ENCODE results near the gene RBFOX1.

RBFOX1 gene

DNA sequence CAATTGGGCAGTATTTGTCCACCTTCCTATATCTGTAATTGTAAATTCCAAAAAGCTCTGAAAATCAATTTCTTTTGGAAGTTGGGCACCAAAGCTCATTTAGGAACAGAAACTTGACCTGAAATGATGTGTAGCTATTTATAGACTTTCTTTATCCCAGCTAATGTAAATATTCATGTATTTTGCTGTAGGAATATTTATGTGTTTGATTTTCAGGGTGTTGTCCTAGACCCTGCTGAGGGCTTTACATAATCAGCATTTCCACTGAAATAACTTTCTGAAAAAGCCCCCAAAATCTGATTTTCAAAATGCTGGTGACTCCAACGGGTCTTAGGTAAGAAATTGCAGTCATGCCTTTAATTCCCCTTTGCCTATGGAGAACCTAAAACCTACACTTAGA, 4.1 kb downstream of the RBFOX1 start:
- H3K9me3 ChIP-seq (ENCODE audit: control insufficient read depth, low read length), result no peaks in the 10 kb centered on the region
- H3K36me3 ChIP-seq (ENCODE audit: control insufficient read depth, insufficient read depth, low read length), result no peaks in the 10 kb centered on the region
- no peak overlapping the region for H3K9ac ChIP-seq (ENCODE audit: low read length)
- no peaks in the 10 kb centered on the region for H3K4me1 ChIP-seq (ENCODE audit: control insufficient read depth, insufficient read depth, low read length)
- H3K4me3 ChIP-seq (ENCODE audit: low read length), result no peak overlapping the region
- H3K27me3 ChIP-seq (ENCODE audit: control insufficient read depth, insufficient read depth, low read length), result no peaks in the 10 kb centered on the region

DNA sequence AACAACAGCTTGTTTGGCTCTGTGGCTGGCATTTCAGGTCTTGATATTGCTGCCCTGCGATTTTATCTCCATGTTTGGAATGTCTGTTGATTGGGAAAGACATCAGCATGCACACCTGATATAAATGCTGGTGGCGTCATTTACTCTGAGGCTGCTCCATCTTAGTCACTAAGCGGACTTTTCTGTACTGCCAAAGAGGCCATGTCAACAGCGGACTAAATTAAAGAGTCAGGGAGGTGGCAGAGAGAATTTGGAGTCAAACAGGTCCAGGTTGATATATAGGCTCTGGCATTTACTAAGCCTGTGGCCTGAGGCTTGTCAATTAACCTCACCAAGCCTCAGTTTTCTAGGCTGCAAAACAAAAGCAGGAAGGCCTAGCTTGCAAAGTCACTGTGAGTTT, 6.2 kb downstream of the RBFOX1 start:
- H3K36me3 ChIP-seq (ENCODE audit: control insufficient read depth, insufficient read depth, low read length), result no peaks in the 10 kb centered on the region
- H3K4me3 ChIP-seq (ENCODE audit: low read length), result no peak overlapping the region
- no peaks in the 10 kb centered on the region for H3K9me3 ChIP-seq (ENCODE audit: control insufficient read depth, low read length)
- no peak overlapping the region for H3K9ac ChIP-seq (ENCODE audit: low read length)
- H3K27me3 ChIP-seq (ENCODE audit: control insufficient read depth, insufficient read depth, low read length), result no peaks in the 10 kb centered on the region
- no peaks in the 10 kb centered on the region for H3K4me1 ChIP-seq (ENCODE audit: control insufficient read depth, insufficient read depth, low read length)

DNA sequence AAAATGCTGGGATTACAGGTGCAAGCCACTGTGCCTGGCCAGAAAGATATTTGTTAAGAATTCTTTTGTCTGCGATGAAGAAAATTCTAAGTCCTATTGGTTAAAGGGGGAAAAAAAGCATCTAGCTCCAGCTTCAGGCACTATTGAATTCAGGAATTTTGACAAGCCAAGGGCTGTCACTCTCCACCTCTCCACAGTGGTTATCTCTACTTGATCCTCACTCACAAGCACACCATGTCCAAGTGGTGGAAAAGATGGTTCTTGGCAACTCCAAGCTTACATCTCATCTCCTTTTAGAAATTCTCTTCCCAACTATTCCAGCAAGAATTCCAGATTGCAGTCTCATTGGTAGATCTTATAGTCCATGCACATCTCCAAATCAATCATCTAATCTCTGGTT, 7.1 kb downstream of the RBFOX1 start:
- H3K9ac ChIP-seq (ENCODE audit: low read length), result no peak overlapping the region
- H3K9me3 ChIP-seq (ENCODE audit: control insufficient read depth, low read length), result no peaks in the 10 kb centered on the region
- no peaks in the 10 kb centered on the region for H3K4me1 ChIP-seq (ENCODE audit: control insufficient read depth, insufficient read depth, low read length)
- H3K36me3 ChIP-seq (ENCODE audit: control insufficient read depth, insufficient read depth, low read length), result no peaks in the 10 kb centered on the region
- no peaks in the 10 kb centered on the region for H3K27me3 ChIP-seq (ENCODE audit: control insufficient read depth, insufficient read depth, low read length)
- H3K4me3 ChIP-seq (ENCODE audit: low read length), result no peak overlapping the region

DNA sequence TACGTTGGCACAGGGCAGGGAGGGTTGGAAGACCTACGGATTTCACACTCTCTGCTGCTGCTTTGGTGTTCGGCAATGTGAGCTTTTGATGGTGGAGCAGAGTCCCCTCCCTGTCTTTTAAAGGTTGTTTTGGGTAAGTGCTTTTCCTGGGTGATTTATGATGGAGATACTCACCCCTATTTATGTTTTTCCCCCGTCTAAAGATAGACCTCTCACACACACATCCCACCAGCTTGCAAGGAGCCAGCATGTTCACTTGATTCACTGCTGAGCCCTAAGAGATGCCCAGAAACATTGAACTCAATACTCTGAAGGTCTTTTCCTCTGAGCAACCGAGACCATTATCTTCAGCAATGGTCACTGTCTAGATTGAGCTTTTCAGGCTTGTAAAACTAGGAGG, 8.3 kb downstream of the RBFOX1 start:
- Histone ChIP-seq H3K4me3 (ENCODE audit: low read length) (no peak overlapping the region), H3K9me3 (ENCODE audit: control insufficient read depth, low read length) (no peaks in the 10 kb centered on the region), H3K27me3 (ENCODE audit: control insufficient read depth, insufficient read depth, low read length) (no peaks in the 10 kb centered on the region), H3K36me3 (ENCODE audit: control insufficient read depth, insufficient read depth, low read length) (no peaks in the 10 kb centered on the region), H3K9ac (ENCODE audit: low read length) (no peak overlapping the region), H3K4me1 (ENCODE audit: control insufficient read depth, insufficient read depth, low read length) (no peaks in the 10 kb centered on the region)

DNA sequence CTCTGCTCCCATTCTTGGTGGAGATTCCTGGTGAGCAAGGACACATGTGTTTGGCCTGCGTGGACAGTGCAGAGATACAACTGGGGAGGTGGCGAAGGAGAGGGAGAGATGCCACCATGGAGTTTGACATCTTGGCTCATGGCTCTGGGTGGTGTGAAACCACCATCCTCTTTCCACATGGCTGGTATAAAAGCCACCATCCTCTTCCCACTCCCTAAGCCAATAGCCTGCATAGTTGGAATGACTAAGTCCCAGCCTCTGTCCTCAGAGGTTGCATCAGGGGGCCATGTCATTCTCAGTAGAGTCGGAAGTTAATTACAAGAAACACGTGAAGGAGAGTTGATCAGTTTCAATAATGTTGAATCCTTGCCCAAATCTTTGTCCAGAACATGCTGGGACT, 10.0 kb downstream of the RBFOX1 start:
- Histone ChIP-seq H3K9ac (ENCODE audit: low read length) (no peak overlapping the region), H3K9me3 (ENCODE audit: control insufficient read depth, low read length) (no peaks in the 10 kb centered on the region), H3K36me3 (ENCODE audit: control insufficient read depth, insufficient read depth, low read length) (no peaks in the 10 kb centered on the region), H3K4me3 (ENCODE audit: low read length) (no peak overlapping the region), H3K27me3 (ENCODE audit: control insufficient read depth, insufficient read depth, low read length) (no peaks in the 10 kb centered on the region), H3K4me1 (ENCODE audit: control insufficient read depth, insufficient read depth, low read length) (no peaks in the 10 kb centered on the region)

DNA sequence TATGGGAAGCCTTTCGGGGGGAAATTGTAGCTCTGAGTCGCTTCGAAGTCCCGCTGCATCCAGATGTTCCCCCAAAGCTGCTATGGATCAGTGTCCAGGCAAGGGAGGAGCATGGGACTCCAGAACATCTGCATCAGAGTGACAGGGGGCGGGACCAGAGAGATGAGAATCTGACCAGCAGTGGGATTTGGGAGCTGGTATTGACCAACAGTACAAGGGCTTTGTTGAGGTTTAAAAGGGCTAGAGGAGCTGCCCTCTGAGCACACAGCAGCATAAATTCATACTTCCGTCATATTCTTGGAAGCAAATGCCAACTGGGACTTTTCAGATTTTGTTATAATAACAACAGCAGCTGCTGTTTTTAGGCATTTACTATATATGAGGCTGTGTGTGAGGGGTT, 10.6 kb downstream of the RBFOX1 start:
- no peaks in the 10 kb centered on the region for H3K36me3 ChIP-seq (ENCODE audit: control insufficient read depth, insufficient read depth, low read length)
- no peak overlapping the region for H3K4me3 ChIP-seq (ENCODE audit: low read length)
- no peaks in the 10 kb centered on the region for H3K9me3 ChIP-seq (ENCODE audit: control insufficient read depth, low read length)
- no peaks in the 10 kb centered on the region for H3K4me1 ChIP-seq (ENCODE audit: control insufficient read depth, insufficient read depth, low read length)
- no peaks in the 10 kb centered on the region for H3K27me3 ChIP-seq (ENCODE audit: control insufficient read depth, insufficient read depth, low read length)
- H3K9ac ChIP-seq (ENCODE audit: low read length), result no peak overlapping the region

DNA sequence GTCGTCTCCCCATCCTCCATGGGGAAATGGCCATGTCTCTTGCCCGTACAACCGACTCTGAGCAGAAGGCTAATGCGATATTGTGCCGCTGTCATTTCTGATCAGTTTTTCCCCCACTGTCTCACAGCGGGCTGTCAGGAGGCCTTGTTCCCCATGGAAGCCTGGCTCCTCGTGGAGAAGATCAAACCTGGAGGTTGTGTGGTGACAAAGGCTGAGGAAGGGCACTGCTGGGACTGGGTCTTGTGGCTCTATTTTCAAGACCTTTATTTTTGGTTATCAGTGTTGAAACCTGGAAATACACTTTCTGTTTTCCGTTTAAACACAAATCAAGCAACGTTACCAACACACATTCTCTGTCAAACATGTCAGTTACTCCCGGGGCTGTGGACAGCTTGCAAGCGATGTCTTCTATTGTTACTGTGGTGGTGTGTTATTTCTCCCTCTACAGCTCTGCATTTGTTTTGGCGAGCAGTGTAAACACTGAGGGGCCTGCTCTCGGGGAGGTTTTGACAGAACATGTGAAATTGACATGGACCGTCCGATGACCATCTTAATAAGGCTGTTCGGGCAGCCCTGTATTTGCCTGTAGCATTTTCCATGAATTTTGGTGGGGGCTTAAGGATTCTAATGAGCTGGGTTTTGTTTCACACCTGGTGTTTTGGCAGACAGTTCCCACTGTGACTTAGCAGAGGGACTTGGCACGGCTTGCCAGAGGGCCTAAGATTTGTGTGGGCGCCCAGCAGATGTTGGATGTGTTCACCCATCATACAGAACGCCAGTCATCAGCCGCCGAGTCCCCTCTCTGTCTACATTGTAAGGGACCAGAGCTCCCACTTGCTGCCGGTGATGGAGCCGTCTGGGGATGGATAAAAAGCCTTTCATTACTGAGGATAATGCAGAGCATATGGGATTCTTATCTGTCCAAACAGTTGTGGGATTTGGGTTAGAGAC, 12.5 kb downstream of the RBFOX1 start:
- Histone ChIP-seq H3K36me3 (ENCODE audit: control insufficient read depth, insufficient read depth, low read length) (no peaks in the 10 kb centered on the region), H3K27me3 (ENCODE audit: control insufficient read depth, insufficient read depth, low read length) (no peaks in the 10 kb centered on the region), H3K9me3 (ENCODE audit: control insufficient read depth, low read length) (no peaks in the 10 kb centered on the region), H3K4me1 (ENCODE audit: control insufficient read depth, insufficient read depth, low read length) (no peaks in the 10 kb centered on the region), H3K4me3 (ENCODE audit: low read length) (no peak overlapping the region), H3K9ac (ENCODE audit: low read length) (no peak overlapping the region)

DNA sequence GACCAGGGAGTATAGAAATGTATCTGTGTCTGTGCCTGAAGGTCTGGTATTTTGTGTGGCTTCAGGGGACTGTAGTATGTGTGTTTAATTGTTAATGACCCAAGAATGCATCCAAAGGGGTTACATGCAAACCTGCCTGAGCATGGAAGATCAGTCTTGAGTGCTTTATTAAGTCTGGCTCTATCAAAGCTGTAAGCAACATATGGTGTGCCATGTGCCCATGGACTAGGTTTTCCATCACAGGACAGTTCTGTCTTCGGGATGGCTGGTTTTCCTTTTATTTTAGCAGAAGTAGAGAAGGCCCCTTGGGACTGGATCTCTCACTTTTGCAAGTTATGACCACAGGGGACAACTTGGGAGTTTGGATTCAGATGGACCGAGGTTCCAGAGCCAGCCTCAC, 18.2 kb downstream of the RBFOX1 start:
- no peaks in the 10 kb centered on the region for H3K9me3 ChIP-seq (ENCODE audit: control insufficient read depth, low read length)
- no peaks in the 10 kb centered on the region for H3K27me3 ChIP-seq (ENCODE audit: control insufficient read depth, insufficient read depth, low read length)
- H3K4me3 ChIP-seq (ENCODE audit: low read length), result no peak overlapping the region
- no peaks in the 10 kb centered on the region for H3K4me1 ChIP-seq (ENCODE audit: control insufficient read depth, insufficient read depth, low read length)
- no peaks in the 10 kb centered on the region for H3K36me3 ChIP-seq (ENCODE audit: control insufficient read depth, insufficient read depth, low read length)
- H3K9ac ChIP-seq (ENCODE audit: low read length), result no peak overlapping the region

DNA sequence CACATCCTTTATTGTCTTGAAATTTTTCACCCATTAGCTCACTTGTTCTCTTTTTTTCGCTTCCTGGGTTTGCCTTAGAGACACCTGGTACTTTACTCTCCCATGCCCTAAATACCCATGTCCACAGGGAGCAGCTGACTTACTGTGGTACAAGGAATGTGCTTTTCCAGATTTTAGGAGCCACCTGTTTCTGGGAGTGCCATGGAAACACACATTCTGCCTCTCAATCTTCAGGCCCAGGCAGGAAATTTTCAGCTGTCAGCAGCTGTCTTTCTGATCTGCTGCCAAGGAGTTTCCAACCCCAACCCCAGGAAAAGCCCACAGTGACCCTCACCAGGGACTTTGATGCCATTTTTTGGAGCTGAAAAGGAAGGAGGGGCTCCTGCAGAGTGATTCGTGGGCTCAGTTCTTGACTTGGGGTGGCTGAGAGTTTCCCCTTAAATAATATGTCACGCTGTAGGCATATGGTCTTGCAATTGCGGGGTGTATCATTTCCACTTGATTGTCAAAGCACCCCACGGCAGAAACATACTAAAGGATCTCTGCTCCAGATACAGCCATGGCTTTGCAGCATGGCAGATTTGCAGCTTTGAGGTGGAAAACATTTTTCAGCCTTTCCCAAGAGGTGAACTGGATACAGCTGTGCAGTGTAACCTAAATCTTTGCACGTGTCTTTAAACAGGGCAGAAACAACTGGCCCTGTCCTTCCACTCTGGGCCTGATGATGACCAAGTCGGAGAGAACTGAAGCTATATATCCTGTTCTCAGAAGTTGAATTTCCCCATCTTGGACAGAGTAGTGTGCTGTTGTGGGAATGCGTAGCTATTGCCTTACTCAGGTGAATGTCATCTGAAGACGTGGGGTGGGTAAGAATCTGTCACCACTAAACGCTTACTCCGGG, 19.2 kb downstream of the RBFOX1 start:
- no peaks in the 10 kb centered on the region for H3K9me3 ChIP-seq (ENCODE audit: control insufficient read depth, low read length)
- no peaks in the 10 kb centered on the region for H3K36me3 ChIP-seq (ENCODE audit: control insufficient read depth, insufficient read depth, low read length)
- no peak overlapping the region for H3K4me3 ChIP-seq (ENCODE audit: low read length)
- no peaks in the 10 kb centered on the region for H3K27me3 ChIP-seq (ENCODE audit: control insufficient read depth, insufficient read depth, low read length)
- no peaks in the 10 kb centered on the region for H3K4me1 ChIP-seq (ENCODE audit: control insufficient read depth, insufficient read depth, low read length)
- no peak overlapping the region for H3K9ac ChIP-seq (ENCODE audit: low read length)

DNA sequence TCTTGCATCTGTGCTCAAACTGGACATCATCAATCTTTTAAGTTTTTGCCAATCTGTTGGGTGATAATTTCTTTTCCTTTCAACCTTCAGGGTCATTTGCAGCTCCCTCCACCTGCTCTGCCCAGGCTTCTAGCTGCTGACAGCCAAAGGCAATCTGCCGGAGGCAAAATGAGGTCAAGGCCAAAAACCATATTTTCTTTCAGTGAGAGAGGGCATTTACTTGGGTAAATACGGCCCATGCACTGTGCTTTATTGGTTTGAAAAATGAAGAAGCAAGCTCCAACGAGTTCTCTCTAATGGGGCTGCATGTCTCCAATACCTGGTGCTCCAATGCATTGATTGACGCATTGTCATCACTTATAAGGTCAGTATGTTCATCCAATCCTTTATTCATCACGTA, 23.1 kb downstream of the RBFOX1 start:
- Histone ChIP-seq H3K9me3 (ENCODE audit: control insufficient read depth, low read length) (no peaks in the 10 kb centered on the region), H3K4me3 (ENCODE audit: low read length) (no peak overlapping the region), H3K9ac (ENCODE audit: low read length) (no peak overlapping the region), H3K4me1 (ENCODE audit: control insufficient read depth, insufficient read depth, low read length) (no peaks in the 10 kb centered on the region), H3K27me3 (ENCODE audit: control insufficient read depth, insufficient read depth, low read length) (no peaks in the 10 kb centered on the region), H3K36me3 (ENCODE audit: control insufficient read depth, insufficient read depth, low read length) (no peaks in the 10 kb centered on the region)

DNA sequence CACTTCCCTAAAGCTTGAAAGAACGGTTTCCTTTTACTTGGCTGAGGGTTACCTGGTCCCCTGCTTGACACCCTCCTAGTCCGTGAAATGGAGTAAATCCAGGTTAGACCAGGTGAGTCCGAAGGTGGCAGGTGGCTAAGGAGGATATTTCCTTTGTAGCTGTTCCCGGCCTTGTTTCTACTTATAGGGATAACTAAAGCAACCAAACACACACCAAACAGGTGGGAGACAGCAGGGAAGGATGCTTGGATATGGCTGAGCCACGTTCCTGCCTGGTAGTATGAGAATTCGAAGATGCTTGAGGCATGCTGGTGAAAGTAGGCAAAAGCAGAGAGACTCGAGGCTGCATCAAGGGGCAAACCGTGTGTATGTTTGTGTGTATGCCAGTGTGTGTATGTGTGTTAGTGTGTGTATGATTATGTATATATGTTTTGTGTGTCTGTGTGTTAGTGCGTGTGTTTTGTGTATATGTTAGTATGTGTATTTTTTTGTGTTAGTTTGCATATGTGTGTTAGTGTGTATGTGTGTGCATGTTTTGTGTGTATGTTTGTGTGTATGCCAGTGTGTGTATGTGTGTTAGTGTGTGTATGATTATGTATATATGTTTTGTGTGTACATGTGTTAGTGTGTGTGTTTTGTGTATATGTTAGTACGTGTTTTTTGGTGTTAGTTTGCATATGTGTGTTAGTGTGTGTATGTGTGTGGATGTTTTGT, 28.9 kb downstream of the RBFOX1 start:
- Histone ChIP-seq H3K27me3 (ENCODE audit: control insufficient read depth, insufficient read depth, low read length) (no peaks in the 10 kb centered on the region), H3K9me3 (ENCODE audit: control insufficient read depth, low read length) (no peaks in the 10 kb centered on the region), H3K4me1 (ENCODE audit: control insufficient read depth, insufficient read depth, low read length) (no peaks in the 10 kb centered on the region), H3K36me3 (ENCODE audit: control insufficient read depth, insufficient read depth, low read length) (no peaks in the 10 kb centered on the region), H3K4me3 (ENCODE audit: low read length) (no peak overlapping the region), H3K9ac (ENCODE audit: low read length) (no peak overlapping the region)

DNA sequence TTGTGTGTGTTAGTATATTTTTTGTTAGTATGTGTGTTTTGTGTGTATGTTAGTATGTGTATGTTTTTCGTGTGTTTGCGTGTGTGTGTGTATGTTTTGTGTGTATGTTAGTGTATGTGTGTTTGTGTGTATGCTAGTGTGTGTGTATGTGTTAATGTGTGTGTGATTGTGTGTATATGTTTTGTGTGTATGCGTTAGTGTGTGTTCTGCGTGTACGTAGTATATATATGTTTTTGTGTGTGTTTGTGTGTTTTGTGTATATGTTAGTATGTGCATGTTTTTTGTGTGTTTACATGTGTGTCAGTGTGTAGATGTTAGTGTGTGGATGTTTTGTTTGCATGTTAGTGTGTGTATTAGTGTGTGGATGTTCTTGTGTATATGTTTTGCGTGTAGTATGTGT, 29.6 kb downstream of the RBFOX1 start:
- Histone ChIP-seq H3K27me3 (ENCODE audit: control insufficient read depth, insufficient read depth, low read length) (no peaks in the 10 kb centered on the region), H3K9ac (ENCODE audit: low read length) (no peak overlapping the region), H3K9me3 (ENCODE audit: control insufficient read depth, low read length) (no peaks in the 10 kb centered on the region), H3K36me3 (ENCODE audit: control insufficient read depth, insufficient read depth, low read length) (no peaks in the 10 kb centered on the region), H3K4me1 (ENCODE audit: control insufficient read depth, insufficient read depth, low read length) (no peaks in the 10 kb centered on the region), H3K4me3 (ENCODE audit: low read length) (no peak overlapping the region)

Measured in mucosa of stomach (tissue), 1 donor.